K562 (cell line): ENCODE data around the gene GLP2R. TPM values are rescaled to one million over a fixed set of nuclear protein-coding genes. Genes with fewer than 3 reads are reported as not detected.

Experiments
- ATAC-seq: fragments of 200-7000 bp; cut with Tn5 transposase; 3 replicates; pipeline ENCODE4 v1.9.1; 2020; ENCODE audit warnings: moderate library complexity
- BruUV-seq: library from RNA; stranded (reverse); fragments of 400-500 nt; replicated peaks from 2 replicates; lab custom pipeline; 2021; lab: Mats Ljungman, UMichigan
- CTCF ChIA-PET: fragments of 300-600 bp; formaldehyde crosslinking; extraction: SDS; loops from one replicate; lab custom pipeline; 2021; ENCODE audit warnings: low intra/inter-chr PET ratio; lab: Yijun Ruan, JAX
- POLR2A ChIA-PET: fragments of 300-600, 350-650 bp; sonication (Branson Sonifier 250); formaldehyde crosslinking; extraction: SDS; loops from one replicate; lab custom pipeline; 2021; ENCODE audit warnings: antibody characterized with exemption, inconsistent platforms; lab: Yijun Ruan, JAX
- DNase-seq, 4 experiments: peaks; one replicate each; pipeline versions ENCODE4 v3.0.0 to v3.0.0-alpha.2; 2011 to 2018; ENCODE audit warnings: low spot score in 3 of 4, mixed read lengths in 3 of 4; ENCODE audit errors: extremely low read depth in 1 of 4
- FAIRE-seq: peaks from 2 replicates; lab custom pipeline; 2011; peaks lifted over from hg19 to GRCh38; lab: Jason Lieb, UNC
- H2AFZ ChIP-seq: 2 replicates; pipeline ENCODE4 v1.6.0; 2011; ENCODE audit warnings: low read depth, low read length, control low read depth, inconsistent platforms
- H3K27ac ChIP-seq: fragments of 200-600 bp; 3 replicates; pipeline ENCODE4 v1.8.0; 2011; ENCODE audit warnings: low read depth, mild to moderate bottlenecking, control low read depth, inconsistent platforms, low read length, moderate library complexity, mixed read lengths; ENCODE audit errors: extremely low read depth
- H3K27me3 ChIP-seq, 2 experiments: fragments of 300-600 bp in 1 of 2; 2 replicates in 1 of 2; 3 replicates in 1 of 2; pipeline versions ENCODE4 v1.6.0 to v1.8.0; 2011; ENCODE audit warnings: inconsistent platforms in 2 of 2, low read length in 2 of 2, mild to moderate bottlenecking in 1 of 2, mixed read lengths in 1 of 2, moderate library complexity in 1 of 2; ENCODE audit not compliant: control insufficient read depth in 2 of 2, insufficient read depth in 2 of 2
- H3K36me3 ChIP-seq: fragments of 300-600 bp; 3 replicates; pipeline ENCODE4 v1.8.0; 2011; ENCODE audit warnings: mild to moderate bottlenecking, low read length, inconsistent platforms; ENCODE audit not compliant: control insufficient read depth, insufficient read depth
- H3K4me1 ChIP-seq, 2 experiments: fragments of 200-600 bp in 1 of 2; replicated peaks in 1 of 2; 2 replicates in 1 of 2; 3 replicates in 1 of 2; pipeline versions ENCODE4 v1.5.1 to v1.8.0; 2011; ENCODE audit warnings: inconsistent platforms in 2 of 2, low read length in 2 of 2, mild to moderate bottlenecking in 1 of 2, mixed read lengths in 1 of 2, moderate library complexity in 1 of 2; ENCODE audit not compliant: control insufficient read depth in 2 of 2, insufficient read depth in 2 of 2
- H3K4me2 ChIP-seq: 2 replicates; pipeline ENCODE4 v1.6.1; 2011; ENCODE audit warnings: low read length, control low read depth, inconsistent platforms, mixed read lengths; ENCODE audit not compliant: insufficient read depth
- H3K4me3 ChIP-seq: fragments of 200-600 bp; sonication (generic), shearing (Covaris generic); 2 replicates; pipeline ENCODE4 v1.5.1; 2016; ENCODE audit warnings: control low read depth, inconsistent platforms
- H3K79me2 ChIP-seq: fragments of 200-600 bp; 3 replicates; pipeline ENCODE4 v1.8.0; 2011; ENCODE audit warnings: low read length, inconsistent platforms; ENCODE audit not compliant: control insufficient read depth, insufficient read depth
- H3K9ac ChIP-seq, 2 experiments: 2 replicates each; pipeline versions ENCODE4 v1.6.0 to v1.6.1; 2011; ENCODE audit warnings: low read depth in 2 of 2, low read length in 2 of 2, control low read depth in 1 of 2, inconsistent platforms in 1 of 2, mild to moderate bottlenecking in 1 of 2, mixed read lengths in 1 of 2; ENCODE audit not compliant: insufficient read depth in 1 of 2
- H3K9me1 ChIP-seq: one replicate; pipeline ENCODE4 v1.6.0; 2011; ENCODE audit warnings: inconsistent platforms, mild to moderate bottlenecking, low read length, moderate library complexity; ENCODE audit not compliant: control insufficient read depth, insufficient read depth
- H3K9me3 ChIP-seq: replicated peaks from 2 replicates; pipeline ENCODE4 v1.5.1; 2011; ENCODE audit warnings: low read depth, low read length, inconsistent platforms; ENCODE audit not compliant: control insufficient read depth, insufficient read depth
- H4K20me1 ChIP-seq: replicated peaks from 2 replicates; pipeline ENCODE4 v1.6.1; 2011; ENCODE audit warnings: low read length, inconsistent platforms, mixed read lengths; ENCODE audit not compliant: control insufficient read depth, insufficient read depth
- E2F1 ChIP-seq: sonication (generic); formaldehyde crosslinking; IDR thresholded peaks from 2 replicates; pipeline ENCODE4 v1.8.1; 2023; ENCODE audit warnings: mild to moderate bottlenecking, missing genetic modification reagents, moderate library complexity
- FIP1L1 ChIP-seq: fragments of 200-400 bp; formaldehyde crosslinking; IDR thresholded peaks from 2 replicates; pipeline ENCODE4 v1.6.1; 2018; ENCODE audit warnings: mild to moderate bottlenecking, low read depth, low read length; ENCODE audit not compliant: poor library complexity, severe bottlenecking
- ID3 ChIP-seq, 2 experiments: fragments of 250-450 bp in 1 of 2; fragments of 450-650 bp in 1 of 2; sonication (Bioruptor Pico) in 1 of 2; IDR thresholded peaks; 2 replicates each; pipeline versions ENCODE4 v1.6.1 to v1.8.0; 2016 to 2021; ENCODE audit warnings: mild to moderate bottlenecking in 2 of 2, moderate library complexity in 2 of 2, missing compliant biosample characterization in 1 of 2, missing genetic modification characterization in 1 of 2
- KHSRP ChIP-seq: fragments of 450-650 bp; IDR thresholded peaks from 2 replicates; pipeline ENCODE4 v1.6.1; 2017
- LEF1 ChIP-seq: fragments of 450-650 bp; IDR thresholded peaks from 2 replicates; pipeline ENCODE4 v1.6.1; 2016; ENCODE audit warnings: mild to moderate bottlenecking
- POLR2B ChIP-seq: fragments of 450-650 bp; IDR thresholded peaks from 2 replicates; pipeline ENCODE4 v1.6.1; 2018; ENCODE audit warnings: low read depth; ENCODE audit not compliant: partially characterized antibody
- SNIP1 ChIP-seq: fragments of 450-650 bp; IDR thresholded peaks from 2 replicates; pipeline ENCODE4 v1.7.1; 2017; ENCODE audit warnings: low read depth, mild to moderate bottlenecking
- TCF7L2 ChIP-seq: fragments of 150-350 bp; IDR thresholded peaks from 2 replicates; pipeline ENCODE4 v1.6.1; 2016; ENCODE audit warnings: low read depth, mild to moderate bottlenecking, low read length, moderate library complexity
- USF2 ChIP-seq: sonication (generic); formaldehyde crosslinking; IDR thresholded peaks from 2 replicates; pipeline ENCODE4 v1.5.0; 2020; ENCODE audit warnings: missing genetic modification reagents
- ZFP30 ChIP-seq: fragments of 250-450 bp; sonication (Bioruptor Pico); IDR thresholded peaks from 2 replicates; pipeline ENCODE4 v1.8.0; 2022; ENCODE audit warnings: moderate library complexity, mild to moderate bottlenecking, inconsistent platforms, borderline replicate concordance
- ZNF764 ChIP-seq: fragments of 250-450 bp; sonication (Bioruptor Pico); IDR thresholded peaks from 2 replicates; pipeline ENCODE4 v1.4.0; 2020; ENCODE audit warnings: low read depth, mild to moderate bottlenecking, moderate library complexity
- WGBS: fragments of 100-300 bp; shearing (Covaris generic); methylation state at CpG from one replicate; pipeline ENCODE4 v1.1.6; 2016; ENCODE audit warnings: low coverage, mixed read lengths; ENCODE audit not compliant: insufficient coverage; ENCODE audit errors: missing lambda C conversion rate; 5-methylcytosine and 5-hydroxymethylcytosine counted together
- in situ Hi-C: fragments of 300-500 bp; cut with MboI; formaldehyde crosslinking; loops from 4 replicates; pipeline ENCODE4 v1.15.0; 2018; ENCODE audit warnings: inconsistent platforms, mixed read lengths
- intact Hi-C: fragments of 100-400 bp; cut with micrococcal nuclease; formaldehyde crosslinking; loops from 2 replicates; pipeline ENCODE4 v1.14.2; 2022
- polyA plus RNA-seq, 8 experiments: library from polyadenylated mRNA; depleted of rRNA in 4 of 8; stranded (reverse) in 5 of 8; unstranded in 3 of 8; fragments of >200 nt; fragmentation: Nextera tagmentation in 2 of 8; fragmentation: Illumina TruSeq in 1 of 8; extraction: Ambion mirVana in 2 of 8; extraction: Trizol in 1 of 8; gene quantifications; 2 replicates each; pipeline versions ENCODE4 v1.2.1 to v1.2.3, GENCODE V29; 2011 to 2014; ENCODE audit warnings: inconsistent platforms in 1 of 8, missing spikeins in 1 of 8
- total RNA-seq, 7 experiments: library from RNA; depleted of rRNA in 6 of 7; stranded (reverse); fragments of >200 nt in 6 of 7; fragmentation: Illumina TruSeq in 2 of 7; extraction: Trizol in 2 of 7; gene quantifications; 2 replicates each; pipeline versions ENCODE4 v1.2.1 to v1.2.3, GENCODE V29; 2011 to 2021; ENCODE audit warnings: low replicate concordance in 1 of 7

The GLP2R gene
- total and polyA plus RNA-seq, 9 of the 15 experiments (the other 6 are each of a cell fraction or from before 2014, with no cell fraction given) = not detected

GRCh38 chr17:9925457-9925856 lies 99.7 kb downstream of the GLP2R start (continued):
- TF ChIP-seq POLR2B (no peak), KHSRP (no peak), LEF1 (no peak)

- DNase-seq (no peak), FAIRE-seq (no peak), ATAC-seq (no peak)
- Histone ChIP-seq H3K36me3 (no peaks in the 10 kb centered on the region), H4K20me1 (no peaks in the 10 kb centered on the region), H2AFZ (no peak overlapping the region), H3K9me3 (no peaks in the 10 kb centered on the region), H3K4me2 (no peak overlapping the region), H3K27ac (no peak overlapping the region), H3K4me3 (no peak overlapping the region), H3K9me1 (no peaks in the 10 kb centered on the region), H3K27me3 (no peaks in the 10 kb centered on the region; a peak in 2 of 5 replicates), H3K9ac (no peak overlapping the region), H3K4me1 (no peaks in the 10 kb centered on the region), H3K79me2 (no peaks in the 10 kb centered on the region)
- POLR2A ChIA-PET = interaction anchor here (0.7 kb wide), 1 partner anchor 38 kb away, joined by 3 read pairs; no protein-coding TSS in a partner anchor
- CTCF ChIA-PET = no interaction called here
- intact Hi-C loops = no loop called here
- no peak for TF ChIP-seq TCF7L2
- TF ChIP-seq E2F1 (CRISPR knock-in tag) = no peak
- no peak for TF ChIP-seq FIP1L1
- TF ChIP-seq ZNF764 (CRISPR knock-in tag) = no peak
- no peak for TF ChIP-seq ID3 (CRISPR knock-in tag; IDR thresholded peaks at IDR 0.05)
- TF ChIP-seq ID3 (tag; IDR thresholded peaks at IDR 0.05) = no peak
- no peak for TF ChIP-seq SNIP1
- TF ChIP-seq USF2 (CRISPR knock-in tag) = no peak
- no peak for TF ChIP-seq ZFP30 (CRISPR knock-in tag)
- BruUV-seq = no TSS peak
- in situ Hi-C loops = loop anchor here (10.0 kb wide), 1 partner anchor 689 kb away; no protein-coding TSS in a partner anchor
- 1% methylated on average over 15 of the region's 21 CpGs for WGBS
Measured at GRCh38 chr17:9926150-9926804, 100.6 kb downstream of the GLP2R start.
